Left ventricle myocardium inferior (tissue), 1 donor: Measurements from ENCODE around the gene CBL. TPM values are rescaled to one million over a fixed set of nuclear protein-coding genes. Genes with fewer than 3 reads are reported as not detected.

Source experiments
- DNase-seq: peaks from one replicate; pipeline ENCODE4 v3.0.0-alpha.2; 2020
- H3K27ac ChIP-seq: fragments of 200-600 bp; replicated peaks from 2 replicates; pipeline ENCODE4 v1.8.0; 2021
- H3K27me3 ChIP-seq: fragments of 200-600 bp; 2 replicates; pipeline ENCODE4 v1.8.0; 2021; ENCODE audit warnings: low read depth
- H3K36me3 ChIP-seq: fragments of 200-600 bp; 2 replicates; pipeline ENCODE4 v1.8.0; 2021
- H3K4me1 ChIP-seq: fragments of 200-600 bp; 2 replicates; pipeline ENCODE4 v1.8.0; 2021
- H3K4me3 ChIP-seq: fragments of 200-600 bp; 2 replicates; pipeline ENCODE4 v1.8.0; 2021; ENCODE audit warnings: mild to moderate bottlenecking, moderate library complexity
- H3K9me3 ChIP-seq: fragments of 200-600 bp; replicated peaks from 2 replicates; pipeline ENCODE4 v1.8.0; 2021
- intact Hi-C: fragments of 100-400 bp; cut with micrococcal nuclease; formaldehyde crosslinking; loops from one replicate; pipeline ENCODE4 v1.11.0; 2022
- total RNA-seq: library from RNA; stranded (reverse); fragmentation: NEBNext Ultra II Directional; extraction: Animal tissue kit (Norgen Biotek cat#: 25700); gene quantifications from one replicate; pipeline ENCODE4 v1.2.1, GENCODE V29; 2021
- TF ChIP-seq, protein P1 (sequence below): fragments of 200-600 bp; IDR thresholded peaks from 2 replicates; pipeline ENCODE4 v1.8.0; 2021; ENCODE audit warnings: antibody characterized with exemption, mild to moderate bottlenecking, borderline replicate concordance
- donor health status: DM: no; HTN: yes; CAD: no; lungs with severe emphysema.

Gene CBL
- total RNA-seq, 1 donor from 2014 or later, result 7.0 TPM

DNA sequence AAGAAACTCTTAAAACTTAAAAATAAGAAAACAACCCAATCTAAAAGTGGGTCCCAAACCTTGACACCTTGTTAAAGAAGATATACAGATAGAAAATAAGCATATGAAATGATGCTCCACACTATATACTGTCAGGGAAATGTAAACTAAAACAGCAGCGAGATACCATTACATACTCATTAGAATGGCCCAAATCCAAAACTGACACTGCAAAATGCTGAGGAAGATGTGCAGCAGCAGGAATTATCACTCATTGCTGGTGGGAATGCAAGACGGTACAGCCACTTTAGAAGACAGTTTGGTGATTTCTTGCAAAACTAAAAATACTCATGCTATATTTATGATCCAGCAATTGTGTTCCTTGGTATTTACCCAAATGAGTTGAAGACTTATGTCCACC, 123.2 kb downstream of the CBL start:
- Histone ChIP-seq H3K4me1 (peaks cover 5% of the 10 kb centered on the region), H3K36me3 (no peaks in the 10 kb centered on the region), H3K4me3 (no peak overlapping the region), H3K27ac (no peak overlapping the region), H3K27me3 (no peaks in the 10 kb centered on the region), H3K9me3 (no peaks in the 10 kb centered on the region)
- TF ChIP-seq, protein P1, sequence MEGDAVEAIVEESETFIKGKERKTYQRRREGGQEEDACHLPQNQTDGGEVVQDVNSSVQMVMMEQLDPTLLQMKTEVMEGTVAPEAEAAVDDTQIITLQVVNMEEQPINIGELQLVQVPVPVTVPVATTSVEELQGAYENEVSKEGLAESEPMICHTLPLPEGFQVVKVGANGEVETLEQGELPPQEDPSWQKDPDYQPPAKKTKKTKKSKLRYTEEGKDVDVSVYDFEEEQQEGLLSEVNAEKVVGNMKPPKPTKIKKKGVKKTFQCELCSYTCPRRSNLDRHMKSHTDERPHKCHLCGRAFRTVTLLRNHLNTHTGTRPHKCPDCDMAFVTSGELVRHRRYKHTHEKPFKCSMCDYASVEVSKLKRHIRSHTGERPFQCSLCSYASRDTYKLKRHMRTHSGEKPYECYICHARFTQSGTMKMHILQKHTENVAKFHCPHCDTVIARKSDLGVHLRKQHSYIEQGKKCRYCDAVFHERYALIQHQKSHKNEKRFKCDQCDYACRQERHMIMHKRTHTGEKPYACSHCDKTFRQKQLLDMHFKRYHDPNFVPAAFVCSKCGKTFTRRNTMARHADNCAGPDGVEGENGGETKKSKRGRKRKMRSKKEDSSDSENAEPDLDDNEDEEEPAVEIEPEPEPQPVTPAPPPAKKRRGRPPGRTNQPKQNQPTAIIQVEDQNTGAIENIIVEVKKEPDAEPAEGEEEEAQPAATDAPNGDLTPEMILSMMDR, result no peak
- intact Hi-C loops, result no loop called here
- no peak for DNase-seq

DNA sequence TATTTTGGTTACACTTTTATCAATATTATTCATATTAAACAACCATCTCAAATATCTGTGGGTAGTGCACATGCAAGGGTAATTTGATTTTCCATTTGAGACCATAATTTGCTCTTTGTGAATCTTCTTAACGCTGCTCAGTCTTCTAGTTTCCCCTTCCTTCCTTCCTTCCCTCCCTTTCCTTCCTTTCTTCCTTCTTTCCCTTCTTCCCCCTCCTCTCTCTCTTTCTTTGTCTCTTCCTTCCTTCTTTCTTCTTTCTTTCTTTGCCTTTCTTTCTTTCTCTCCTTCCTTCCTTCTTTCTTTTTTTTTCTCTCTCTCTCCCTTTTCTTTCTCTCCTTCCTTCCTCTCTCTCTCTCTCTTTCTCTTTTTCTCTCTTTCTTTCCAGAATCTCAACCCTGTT, 124.1 kb downstream of the CBL start:
- H3K27me3 ChIP-seq, result no peaks in the 10 kb centered on the region
- TF ChIP-seq, protein P1, result no peak
- DNase-seq, result no peak
- H3K9me3 ChIP-seq, result no peaks in the 10 kb centered on the region
- H3K27ac ChIP-seq, result no peak overlapping the region
- intact Hi-C loops, result no loop called here
- no peaks in the 10 kb centered on the region for H3K36me3 ChIP-seq
- H3K4me3 ChIP-seq, result no peak overlapping the region
- H3K4me1 ChIP-seq, result peaks cover 14% of the 10 kb centered on the region

DNA sequence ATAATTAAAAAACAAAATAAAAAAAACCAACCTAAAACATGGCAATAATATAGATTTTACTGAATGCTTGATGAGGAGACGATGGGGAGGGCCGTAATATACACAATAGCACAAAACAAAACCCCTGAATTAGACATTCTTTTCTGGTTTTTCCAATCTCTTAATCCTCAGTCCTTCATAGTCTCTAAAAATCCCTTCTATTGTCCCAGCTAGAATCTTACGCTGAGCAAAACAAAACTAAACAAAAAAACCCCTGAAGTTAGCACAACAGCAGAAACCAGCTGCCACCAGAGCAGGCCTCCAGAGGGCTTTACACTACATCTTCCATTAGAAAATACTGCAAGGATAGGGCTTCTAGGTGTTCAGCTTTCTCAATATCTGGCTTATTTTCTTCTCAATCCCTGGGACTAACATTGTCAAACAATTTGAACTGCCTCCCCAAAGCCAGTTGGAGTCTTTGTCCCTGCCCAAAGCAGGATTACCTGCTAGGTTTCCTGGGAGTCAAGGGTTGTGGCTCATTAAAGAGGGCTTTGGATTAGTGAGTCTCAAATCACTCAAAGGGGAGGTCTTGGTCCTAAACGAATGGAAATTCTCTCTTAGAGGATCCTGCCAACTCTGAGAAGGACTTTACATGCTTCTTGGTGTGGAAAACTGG, 126.1 kb downstream of the CBL start:
- intact Hi-C loops, result no loop called here
- Histone ChIP-seq H3K4me3 (no peak overlapping the region), H3K36me3 (peaks cover 5% of the 10 kb centered on the region), H3K27ac (no peak overlapping the region), H3K4me1 (peaks cover 34% of the 10 kb centered on the region), H3K27me3 (no peaks in the 10 kb centered on the region), H3K9me3 (no peaks in the 10 kb centered on the region)
- TF ChIP-seq, protein P1, result no peak
- DNase-seq, result no peak

DNA sequence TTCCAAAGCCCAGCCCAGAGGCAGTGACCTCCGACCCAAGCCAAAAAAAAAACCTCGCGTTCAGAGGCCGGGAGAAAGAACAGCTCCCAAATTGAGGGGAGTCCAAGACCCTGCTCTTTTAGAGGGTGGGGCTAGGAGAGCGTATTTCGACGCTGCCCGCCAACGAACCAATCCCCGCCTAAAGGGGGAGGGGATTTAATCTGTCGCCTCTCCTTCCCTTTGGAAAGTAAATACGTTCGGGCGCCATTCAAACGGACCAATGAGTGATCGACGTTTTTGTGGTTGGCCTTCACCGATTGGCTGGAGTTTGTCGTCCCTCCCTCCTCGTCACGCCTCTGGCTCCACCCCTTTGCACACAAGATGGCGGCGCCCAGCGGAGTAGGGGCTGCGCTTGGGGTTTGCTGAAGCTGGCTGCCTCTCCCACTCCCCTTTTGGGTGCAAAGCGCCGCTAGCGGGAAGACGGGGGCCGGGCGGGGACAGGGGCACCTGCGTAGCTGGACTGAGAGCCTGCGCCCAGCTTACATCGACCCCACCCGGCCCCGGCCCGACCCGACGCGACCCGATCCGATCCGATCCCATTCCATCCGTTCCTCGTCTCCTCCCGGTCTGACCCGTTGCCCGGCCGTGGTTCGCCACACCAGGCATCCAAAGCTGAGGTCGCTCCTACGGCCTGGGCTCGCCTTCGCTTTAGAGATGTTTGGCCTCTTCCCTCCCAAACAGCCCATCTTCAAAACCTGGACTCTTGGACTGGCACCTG, 128.2 kb downstream of the CBL start, which contains the start of gene RNF26:
RNF26 (plus strand) TSS at position 354 of the 757 bp plus-strand sequence. CDS start 596 bp downstream, outside the sequence.
- H3K36me3 ChIP-seq, result peaks cover 5% of the 10 kb centered on the region
- TF ChIP-seq, protein P1, result no peak
- H3K27me3 ChIP-seq, result no peaks in the 10 kb centered on the region
- no peaks in the 10 kb centered on the region for H3K9me3 ChIP-seq
- DNase-seq, result peak; percentile 91
- peaks cover 55% of the 10 kb centered on the region for H3K4me1 ChIP-seq
- peak within 1 kb of the TSS; percentile 97 for H3K4me3 ChIP-seq
- peak within 1 kb of the TSS; percentile 90 for H3K27ac ChIP-seq
- intact Hi-C loops, result no loop called here

DNA sequence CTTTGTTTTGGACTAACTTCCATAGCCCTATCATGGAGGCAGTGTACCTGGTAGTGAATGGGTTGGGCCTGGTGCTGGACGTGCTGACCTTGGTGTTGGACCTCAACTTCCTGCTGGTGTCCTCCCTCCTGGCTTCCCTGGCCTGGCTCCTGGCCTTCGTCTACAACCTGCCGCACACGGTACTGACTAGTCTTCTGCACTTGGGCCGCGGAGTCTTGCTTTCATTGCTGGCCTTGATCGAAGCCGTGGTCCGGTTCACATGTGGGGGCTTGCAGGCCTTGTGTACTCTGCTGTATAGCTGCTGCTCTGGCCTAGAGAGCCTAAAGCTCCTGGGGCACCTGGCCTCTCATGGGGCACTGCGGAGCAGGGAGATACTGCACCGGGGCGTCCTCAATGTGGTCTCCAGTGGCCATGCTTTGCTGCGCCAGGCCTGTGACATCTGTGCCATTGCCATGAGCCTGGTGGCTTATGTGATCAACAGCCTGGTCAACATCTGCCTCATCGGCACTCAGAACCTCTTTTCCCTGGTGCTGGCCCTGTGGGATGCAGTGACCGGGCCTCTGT, 129.0 kb downstream of the CBL start:
- Histone ChIP-seq H3K4me3 (peak overlapping the region; percentile 97), H3K9me3 (no peaks in the 10 kb centered on the region), H3K27me3 (no peaks in the 10 kb centered on the region), H3K4me1 (peaks cover 63% of the 10 kb centered on the region), H3K36me3 (peaks cover 5% of the 10 kb centered on the region), H3K27ac (peak overlapping the region; percentile 90)
- TF ChIP-seq, protein P1, result no peak
- no peak for DNase-seq
- intact Hi-C loops, result no loop called here
